ENCODE data around the gene SBSN.

DNA sequence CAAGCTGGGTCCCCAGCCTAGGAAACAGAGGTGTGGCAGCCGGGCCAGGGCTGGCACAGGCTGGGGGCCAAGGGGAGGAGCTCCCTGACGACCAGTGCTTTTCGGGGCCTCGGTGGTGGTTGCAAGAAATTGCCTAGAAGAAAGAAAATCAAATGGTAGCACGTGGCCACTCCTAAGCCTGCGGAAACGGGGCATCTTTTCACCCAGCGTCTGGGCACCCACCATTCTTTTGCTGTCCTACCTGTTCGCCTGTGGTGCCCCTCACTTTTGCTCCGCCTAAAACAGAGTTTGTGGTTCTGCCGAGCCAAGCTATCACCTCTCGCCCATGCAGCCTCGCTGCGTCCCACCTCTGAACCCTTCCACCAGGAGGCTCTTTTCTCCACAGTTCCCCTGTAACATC is 30.7 kb downstream of the SBSN start:
- no peak for TF ChIP-seq EZH2phosphoT487 (IDR thresholded peaks at IDR 0.05; ENCODE audit: insufficient read depth, low read depth)
- TF ChIP-seq EZH2 (IDR thresholded peaks at IDR 0.05; ENCODE audit: insufficient read depth, poor library complexity, severe bottlenecking) = no peak

All from GM23248 (cell line).